Liver (tissue), 9 donors: ENCODE results near the gene SEMA4G. TPM values are rescaled to one million over a fixed set of nuclear protein-coding genes. Genes with fewer than 3 reads are reported as not detected.
A peak's percentile ranks its signal among the peaks of the same experiment; 100 is the strongest.

Experiments used
- DNase-seq: peaks from one replicate; pipeline ENCODE4 v3.0.0-alpha.2; 2017; ENCODE audit warnings: low spot score
- H3K27ac ChIP-seq, 2 donors: one replicate each; pipeline ENCODE4 v1.7.0; 2013; ENCODE audit warnings: inconsistent platforms in 2 of 2, low read length in 2 of 2, control low read depth in 1 of 2, low read depth in 1 of 2, mild to moderate bottlenecking in 1 of 2
- H3K27me3 ChIP-seq, 4 donors: one replicate each; pipeline versions ENCODE4 v1.6.1 to v1.7.0; 2013; ENCODE audit warnings: low read length in 3 of 4, inconsistent platforms in 1 of 4, mild to moderate bottlenecking in 1 of 4, moderate library complexity in 1 of 4; ENCODE audit not compliant: control insufficient read depth in 4 of 4, insufficient read depth in 4 of 4
- H3K36me3 ChIP-seq, 4 donors: one replicate each; pipeline versions ENCODE4 v1.6.1 to v1.7.0; 2013; ENCODE audit warnings: low read length in 3 of 4, mild to moderate bottlenecking in 3 of 4, low read depth in 1 of 4, moderate library complexity in 1 of 4; ENCODE audit not compliant: control insufficient read depth in 4 of 4, insufficient read depth in 3 of 4
- H3K4me1 ChIP-seq, 4 donors: one replicate each; pipeline versions ENCODE4 v1.6.1 to v1.7.0; 2013; ENCODE audit warnings: low read length in 3 of 4, mild to moderate bottlenecking in 3 of 4, moderate library complexity in 1 of 4; ENCODE audit not compliant: control insufficient read depth in 4 of 4, insufficient read depth in 4 of 4
- H3K4me3 ChIP-seq, 3 donors: one replicate each; pipeline versions ENCODE4 v1.6.1 to v1.7.0; 2013; ENCODE audit warnings: low read length in 3 of 3, control low read depth in 1 of 3, low read depth in 1 of 3, mild to moderate bottlenecking in 1 of 3
- H3K9ac ChIP-seq, 2 donors: one replicate each; pipeline ENCODE4 v1.7.0; 2013; ENCODE audit warnings: low read length in 2 of 2, mild to moderate bottlenecking in 2 of 2, moderate library complexity in 2 of 2, control low read depth in 1 of 2, low read depth in 1 of 2
- H3K9me3 ChIP-seq, 4 donors: one replicate each; pipeline versions ENCODE4 v1.6.1 to v1.7.0; 2013; ENCODE audit warnings: low read length in 3 of 4; ENCODE audit not compliant: control insufficient read depth in 4 of 4
- ATF3 ChIP-seq: IDR thresholded peaks from 2 replicates; pipeline ENCODE4 v1.6.1; 2016; ENCODE audit warnings: antibody characterized with exemption
- CTCF ChIP-seq: fragments of 150-350 bp; IDR thresholded peaks from 2 replicates; pipeline ENCODE4 v1.5.1; 2017; ENCODE audit warnings: improper control_type of control experiment, low read depth, low read length; ENCODE audit not compliant: missing input control
- EGR1 ChIP-seq, 2 donors: IDR thresholded peaks; 2 replicates each; pipeline ENCODE4 v1.6.1; 2016 to 2018; ENCODE audit warnings: antibody characterized with exemption in 2 of 2, low read depth in 2 of 2
- FOXA1 ChIP-seq: IDR thresholded peaks from 2 replicates; pipeline ENCODE4 v1.6.1; 2016; ENCODE audit warnings: antibody characterized with exemption
- FOXA2 ChIP-seq: IDR thresholded peaks from 2 replicates; pipeline ENCODE4 v1.6.1; 2016; ENCODE audit warnings: antibody characterized with exemption
- GABPA ChIP-seq, 2 donors: IDR thresholded peaks in 1 of 2; conservative IDR thresholded peaks in 1 of 2; 2 replicates each; pipeline ENCODE4 v1.6.1; 2016; ENCODE audit warnings: antibody characterized with exemption in 2 of 2, mild to moderate bottlenecking in 1 of 2, moderate library complexity in 1 of 2
- HNF4A ChIP-seq, 2 donors: conservative IDR thresholded peaks; 2 replicates each; pipeline ENCODE4 v1.6.1; 2016; ENCODE audit warnings: antibody characterized with exemption in 2 of 2, mild to moderate bottlenecking in 2 of 2
- HNF4G ChIP-seq: IDR thresholded peaks from 2 replicates; pipeline ENCODE4 v1.6.1; 2016; ENCODE audit warnings: antibody characterized with exemption
- JUND ChIP-seq, 2 donors: IDR thresholded peaks; 2 replicates each; pipeline ENCODE4 v1.6.1; 2016; ENCODE audit warnings: antibody characterized with exemption in 2 of 2
- MAX ChIP-seq: IDR thresholded peaks from 2 replicates; pipeline ENCODE4 v1.6.1; 2016; ENCODE audit warnings: antibody characterized with exemption
- NR2F2 ChIP-seq: IDR thresholded peaks from 2 replicates; pipeline ENCODE4 v1.6.1; 2016; ENCODE audit warnings: antibody characterized with exemption
- RAD21 ChIP-seq, 2 donors: IDR thresholded peaks; 2 replicates each; pipeline ENCODE4 v1.6.1; 2016; ENCODE audit warnings: antibody characterized with exemption in 2 of 2, mild to moderate bottlenecking in 2 of 2
- REST ChIP-seq: IDR thresholded peaks from 2 replicates; pipeline ENCODE4 v1.6.1; 2016; ENCODE audit warnings: antibody characterized with exemption, mild to moderate bottlenecking
- RXRA ChIP-seq, 2 donors: IDR thresholded peaks; 2 replicates each; pipeline ENCODE4 v1.6.1; 2017 to 2018; ENCODE audit warnings: antibody characterized with exemption in 2 of 2, mild to moderate bottlenecking in 1 of 2
- SP1 ChIP-seq: IDR thresholded peaks from 2 replicates; pipeline ENCODE4 v1.6.1; 2018; ENCODE audit warnings: antibody characterized with exemption, mild to moderate bottlenecking
- TAF1 ChIP-seq: conservative IDR thresholded peaks from 2 replicates; pipeline ENCODE4 v1.6.1; 2016; ENCODE audit warnings: antibody characterized with exemption, mild to moderate bottlenecking
- YY1 ChIP-seq: IDR thresholded peaks from 2 replicates; pipeline ENCODE4 v1.6.1; 2016; ENCODE audit warnings: antibody characterized with exemption, mild to moderate bottlenecking
- ZBTB33 ChIP-seq: IDR thresholded peaks from 2 replicates; pipeline ENCODE4 v1.6.1; 2016; ENCODE audit warnings: antibody characterized with exemption
- WGBS: extraction: QIAGEN DNeasy Blood & Tissue Kit; methylation state at CpG from one replicate; pipeline ENCODE4 v1.1.7; 2013; 5-methylcytosine and 5-hydroxymethylcytosine counted together
- polyA plus RNA-seq, 2 donors: library from polyadenylated mRNA; stranded (reverse) in 1 of 2; unstranded in 1 of 2; fragments of 200-250 nt in 1 of 2; fragments of >200 nt in 1 of 2; fragmentation: Nextera tagmentation in 1 of 2; extraction: Ambion mirVana in 1 of 2; gene quantifications; one replicate each; pipeline versions ENCODE4 v1.2.1 to v1.2.3, GENCODE V29; 2013 to 2015
- total RNA-seq, 2 donors: library from RNA; depleted of rRNA; stranded (reverse); fragments of >200 nt; gene quantifications; one replicate each; pipeline ENCODE4 v1.2.3, GENCODE V29; 2014
- donor health status: healthy.
- donor health status: healthy.
- donor health status: healthy.
- donor health status: healthy.
- donor health status: healthy.

The SEMA4G gene
- 10 to 100 TPM; 13.9 to 20.7 TPM for total RNA-seq
- polyA plus RNA-seq, result 10 to 100 TPM; 39.7 to 56.0 TPM

- Histone ChIP-seq H3K9ac (peak within 1 kb of the TSS; percentile 10 to 18), H3K27ac (peak within 1 kb of the TSS; percentile 0 to 65), H3K27me3 (no peaks in the 10 kb centered on the region), H3K4me3 (peak within 1 kb of the TSS; percentile 64 to 86 (median 77)), H3K36me3 (peaks cover 0 to 6% (median 1%) of the 10 kb centered on the region in 4 donors), H3K9me3 (no peaks in the 10 kb centered on the region), H3K4me1 (peaks cover 17 to 53% (median 39%) of the 10 kb centered on the region in 4 donors)
- WGBS, result 1% methylated on average over 70 of the region's 70 CpGs
- TF ChIP-seq RAD21 (IDR thresholded peaks at IDR 0.05), result peak in 1 of 2 donors; percentile 23
- no peak for TF ChIP-seq ZBTB33
- TF ChIP-seq CTCF, result peak; percentile 41
- DNase-seq, result peak; percentile 65
Observed at GRCh38 chr10:100969187-100970075, at the start of gene SEMA4G. Gene SEMA4G (plus strand): TSS chr10:100969504. CDS start chr10:100972913, 3,409 bp downstream.

- TF ChIP-seq NR2F2 (no peak), FOXA2 (no peak), RXRA (IDR thresholded peaks at IDR 0.05) (no peak), TAF1 (no peak), RAD21 (IDR thresholded peaks at IDR 0.05) (no peak), MAX (no peak), HNF4G (no peak), YY1 (no peak), HNF4A (conservative IDR thresholded peaks at IDR 0.05) (no peak), SP1 (no peak), ZBTB33 (no peak), ATF3 (no peak), FOXA1 (no peak), REST (no peak), EGR1 (IDR thresholded peaks at IDR 0.05; ENCODE audit: low read depth in 2 of 2) (no peak), GABPA (IDR thresholded peaks at IDR 0.05 in 1 of 2, conservative IDR thresholded peaks at IDR 0.05 in 1 of 2) (no peak), CTCF (no peak), JUND (IDR thresholded peaks at IDR 0.05) (no peak)
- no peaks in the 10 kb centered on the region for H3K27me3 ChIP-seq
- no peak for DNase-seq
- no peaks in the 10 kb centered on the region for H3K4me1 ChIP-seq
- no peak overlapping the region for H3K27ac ChIP-seq
- no peak overlapping the region for H3K9ac ChIP-seq
- H3K36me3 ChIP-seq, result peaks cover 12 to 67% (median 53%) of the 10 kb centered on the region in 4 donors
- no peak overlapping the region for H3K4me3 ChIP-seq
- no peaks in the 10 kb centered on the region for H3K9me3 ChIP-seq
Observed at GRCh38 chr10:100923580-100923979, 45.7 kb upstream of the SEMA4G start.
